NCI-H748 (cell line): ENCODE data around the gene RIMKLB.
"Not testable (repeated sequence)": the region's sequence is repeated elsewhere in the genome, so short reads cannot be mapped to it uniquely, and the experiment has no call there.

ENCODE experiments used
- DNase-seq: peaks from one replicate; lab custom pipeline; 2025; ENCODE audit not compliant: unreplicated experiment; lab: John Stamatoyannopoulos, UW

The RIMKLB gene

DNA sequence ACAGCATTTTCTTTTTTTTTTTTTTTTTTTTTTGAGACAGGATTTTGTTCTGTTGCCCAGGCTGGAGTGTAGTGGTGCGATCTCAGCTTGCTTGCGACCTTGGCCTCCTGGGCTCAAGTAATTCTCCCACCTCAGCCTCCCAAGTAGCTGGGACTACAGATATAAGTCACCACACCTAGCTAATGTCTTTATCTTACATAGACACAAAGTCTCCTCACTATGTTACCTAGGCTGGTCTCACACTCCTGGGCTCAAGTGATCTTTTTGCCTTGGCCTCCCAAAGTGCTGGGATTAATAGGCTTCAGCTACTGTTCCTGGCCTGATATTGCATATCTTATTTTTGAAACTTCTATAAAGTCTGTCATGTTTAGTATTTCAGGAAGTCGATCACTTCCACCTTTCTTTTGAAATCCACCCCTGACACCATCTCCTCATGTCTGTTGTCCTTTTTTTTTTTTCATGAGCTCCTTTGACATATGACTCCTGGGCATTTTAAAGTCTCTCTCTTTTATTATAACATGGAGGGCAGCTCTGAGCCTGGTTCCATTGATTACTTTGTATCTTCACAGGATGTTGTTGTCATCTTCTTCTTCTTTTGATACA, 118.8 kb downstream of the RIMKLB start:
- no peak for DNase-seq

GRCh38 chr12:8817856-8818255, 120.1 kb downstream of the RIMKLB start:
- DNase-seq, result no peak

DNA sequence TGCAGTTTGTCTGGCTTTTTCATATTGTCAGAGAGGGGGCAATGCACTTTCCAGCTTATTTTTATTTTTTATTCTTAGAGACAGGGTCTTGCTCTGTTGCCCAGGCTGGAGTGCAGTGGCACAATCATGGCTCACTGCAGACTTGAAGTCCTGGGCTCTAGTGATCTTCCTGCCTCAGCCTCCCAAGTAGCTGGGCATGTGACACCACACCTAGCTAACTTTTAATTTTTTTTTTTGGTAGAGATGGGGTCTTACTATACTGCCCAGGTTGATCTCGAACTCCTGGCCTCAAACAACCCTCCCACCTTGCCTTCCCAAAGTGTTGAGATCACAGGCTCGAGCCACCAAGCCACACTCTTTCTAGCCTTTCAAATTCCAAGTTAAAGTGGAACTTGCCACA, 120.7 kb downstream of the RIMKLB start:
- no peak for DNase-seq

DNA sequence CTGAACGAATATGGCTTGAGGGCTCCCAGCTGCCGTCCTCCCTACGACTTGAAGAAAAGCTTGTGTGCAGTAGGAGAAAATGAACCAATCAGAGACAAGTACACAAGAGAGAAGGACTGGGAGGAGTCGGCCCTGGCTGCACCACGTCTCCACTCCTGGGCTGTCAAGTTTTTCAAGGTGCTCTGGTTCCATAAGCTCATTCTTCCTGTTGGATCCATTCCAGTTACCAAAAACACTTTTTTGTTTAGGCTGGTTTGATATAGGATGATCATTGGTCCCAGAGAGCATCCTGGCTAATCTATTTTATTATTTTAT, 121.8 kb downstream of the RIMKLB start:
- no peak for DNase-seq

- not testable (repeated sequence) for DNase-seq
Observed at GRCh38 chr12:8820676-8821407, 123.1 kb downstream of the RIMKLB start.

- DNase-seq, result no peak
Observed at GRCh38 chr12:8821591-8821990, 123.8 kb downstream of the RIMKLB start.

DNA sequence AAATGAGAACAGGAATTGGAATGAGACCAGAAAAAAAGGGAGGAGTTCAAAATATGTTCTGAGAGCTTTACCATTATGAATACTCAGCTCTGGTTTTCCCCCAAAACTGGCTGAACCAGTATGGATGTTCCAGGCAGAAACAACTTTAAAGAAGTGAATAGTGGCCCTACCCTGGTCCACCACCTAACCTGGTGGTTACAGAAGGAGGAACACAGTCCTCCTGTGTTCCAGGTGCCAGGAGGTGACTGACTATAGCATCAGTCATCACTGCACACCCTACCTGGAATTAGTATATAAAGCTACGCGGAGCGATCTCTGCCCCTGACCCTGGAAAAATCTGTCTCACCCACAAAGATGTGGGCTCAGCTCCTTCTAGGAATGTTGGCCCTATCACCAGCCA, 124.5 kb downstream of the RIMKLB start, which contains the start of gene A2ML1:
Gene A2ML1 (plus strand): TSS at position 324 of the 400 bp plus-strand sequence. CDS start 31 bp downstream, at position 355.
- DNase-seq, result no peak

- no peak for DNase-seq
Observed at GRCh38 chr12:8823565-8824300, 125.9 kb downstream of the RIMKLB start.

GRCh38 chr12:8827551-8828256, 129.9 kb downstream of the RIMKLB start:
- no peak for DNase-seq

DNA sequence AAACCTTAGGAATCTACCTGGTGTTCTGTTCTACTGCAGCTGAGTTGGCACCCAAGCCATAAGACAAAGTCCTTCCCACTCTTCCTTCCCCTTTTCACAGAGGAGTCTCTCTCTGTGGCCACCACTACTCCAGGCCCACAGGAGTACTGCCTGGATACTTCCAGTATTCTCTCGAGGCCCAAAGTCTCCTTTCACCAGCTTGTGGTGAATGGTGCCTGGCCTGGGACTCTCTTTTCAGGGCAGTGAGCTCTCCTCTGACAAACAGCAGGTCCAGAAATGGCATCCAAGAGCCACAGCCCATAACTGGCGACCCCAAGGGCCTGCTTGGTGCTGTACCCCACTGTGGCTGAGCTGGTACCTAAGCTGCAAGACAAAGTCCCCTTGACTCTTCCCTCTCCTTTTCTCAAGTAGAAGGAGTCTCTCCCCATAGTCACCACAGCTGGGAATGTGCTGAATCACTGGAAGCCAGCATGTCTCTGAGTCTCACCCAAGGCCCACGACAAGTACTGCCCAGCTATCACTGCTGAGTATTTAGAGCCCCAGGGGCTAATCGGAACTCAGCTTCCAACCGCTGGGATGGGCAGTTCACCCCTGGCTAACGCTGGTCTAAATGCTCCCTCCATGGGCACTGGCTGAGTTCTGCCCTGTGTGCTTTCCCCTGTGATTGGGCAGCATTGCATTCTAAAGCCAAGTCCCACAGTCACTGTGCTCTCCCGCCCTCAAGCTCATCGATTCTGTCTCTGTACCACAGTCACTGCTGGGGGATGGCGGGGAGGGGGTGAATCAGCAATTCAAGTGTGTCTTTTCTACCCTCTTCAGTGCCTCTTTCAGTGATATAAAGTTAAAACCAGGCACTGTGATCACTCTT, 130.7 kb downstream of the RIMKLB start:
- DNase-seq, result no peak

- DNase-seq, result no peak
Observed at GRCh38 chr12:8829125-8829518, 131.3 kb downstream of the RIMKLB start.

GRCh38 chr12:8829621-8830020, 131.8 kb downstream of the RIMKLB start:
- DNase-seq, result no peak

- DNase-seq, result no peak
Observed at GRCh38 chr12:8831116-8831515, 133.3 kb downstream of the RIMKLB start.

- no peak for DNase-seq
Observed at GRCh38 chr12:8832500-8832899, 134.7 kb downstream of the RIMKLB start.
